GM12875 (cell line): ENCODE data around the gene NOS3.

ENCODE experiments used
- H3K4me3 ChIP-seq: one replicate; pipeline ENCODE4 v1.5.1; 2011; ENCODE audit warnings: low read depth, low read length, control low read depth
- TF ChIP-seq, protein P1 (sequence below): IDR thresholded peaks from 2 replicates; pipeline ENCODE4 v1.5.1; 2011; ENCODE audit warnings: low read depth, mild to moderate bottlenecking, control low read depth, inconsistent platforms, low read length, moderate library complexity, borderline replicate concordance; ENCODE audit not compliant: insufficient read depth

The NOS3 gene

DNA sequence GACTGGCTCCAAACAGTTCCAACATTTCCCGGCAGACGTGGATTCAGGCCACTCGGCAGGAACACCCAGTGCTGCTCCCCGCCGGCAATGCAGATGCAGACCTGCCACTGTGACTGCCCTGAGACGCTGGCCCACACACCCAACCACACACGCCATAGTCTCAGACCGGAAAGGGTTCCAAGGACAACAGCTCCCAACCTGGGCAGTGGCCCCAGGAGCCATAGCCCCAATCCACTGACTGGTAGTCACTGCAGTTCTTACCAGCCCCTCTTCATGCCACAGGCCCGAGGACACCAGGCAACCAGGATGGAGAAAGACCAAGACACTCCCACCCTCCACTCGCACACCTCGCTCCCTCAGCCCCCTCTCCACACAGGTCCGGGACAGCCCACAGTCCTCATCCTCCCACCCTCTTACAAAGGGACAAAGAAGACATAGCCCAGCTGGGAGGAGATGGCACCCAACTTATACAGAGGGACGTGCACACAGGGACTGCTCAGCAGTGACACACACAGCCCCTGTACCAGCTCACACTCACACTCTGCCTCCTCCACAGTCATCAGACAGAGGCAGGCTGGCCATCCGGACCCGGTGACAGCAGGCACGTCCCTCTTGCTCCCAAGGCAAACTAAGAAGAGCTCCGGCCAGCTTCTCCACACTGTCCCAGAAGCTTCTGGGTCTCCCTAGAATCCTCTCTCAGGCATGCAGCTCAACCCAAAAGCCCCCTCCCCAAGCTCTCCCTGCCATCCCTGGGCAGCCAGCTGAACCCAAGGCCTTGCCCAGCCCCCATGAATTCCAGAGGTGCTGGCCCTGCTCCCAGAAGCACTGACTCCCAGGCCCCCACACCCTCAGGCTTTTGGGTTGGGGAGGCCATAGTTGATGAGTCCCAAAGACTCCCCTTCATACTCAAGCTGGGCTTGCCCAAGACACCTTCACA, 37.5 kb upstream of the NOS3 start:
- H3K4me3 ChIP-seq = no peak overlapping the region
- TF ChIP-seq, protein P1, sequence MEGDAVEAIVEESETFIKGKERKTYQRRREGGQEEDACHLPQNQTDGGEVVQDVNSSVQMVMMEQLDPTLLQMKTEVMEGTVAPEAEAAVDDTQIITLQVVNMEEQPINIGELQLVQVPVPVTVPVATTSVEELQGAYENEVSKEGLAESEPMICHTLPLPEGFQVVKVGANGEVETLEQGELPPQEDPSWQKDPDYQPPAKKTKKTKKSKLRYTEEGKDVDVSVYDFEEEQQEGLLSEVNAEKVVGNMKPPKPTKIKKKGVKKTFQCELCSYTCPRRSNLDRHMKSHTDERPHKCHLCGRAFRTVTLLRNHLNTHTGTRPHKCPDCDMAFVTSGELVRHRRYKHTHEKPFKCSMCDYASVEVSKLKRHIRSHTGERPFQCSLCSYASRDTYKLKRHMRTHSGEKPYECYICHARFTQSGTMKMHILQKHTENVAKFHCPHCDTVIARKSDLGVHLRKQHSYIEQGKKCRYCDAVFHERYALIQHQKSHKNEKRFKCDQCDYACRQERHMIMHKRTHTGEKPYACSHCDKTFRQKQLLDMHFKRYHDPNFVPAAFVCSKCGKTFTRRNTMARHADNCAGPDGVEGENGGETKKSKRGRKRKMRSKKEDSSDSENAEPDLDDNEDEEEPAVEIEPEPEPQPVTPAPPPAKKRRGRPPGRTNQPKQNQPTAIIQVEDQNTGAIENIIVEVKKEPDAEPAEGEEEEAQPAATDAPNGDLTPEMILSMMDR = no peak

DNA sequence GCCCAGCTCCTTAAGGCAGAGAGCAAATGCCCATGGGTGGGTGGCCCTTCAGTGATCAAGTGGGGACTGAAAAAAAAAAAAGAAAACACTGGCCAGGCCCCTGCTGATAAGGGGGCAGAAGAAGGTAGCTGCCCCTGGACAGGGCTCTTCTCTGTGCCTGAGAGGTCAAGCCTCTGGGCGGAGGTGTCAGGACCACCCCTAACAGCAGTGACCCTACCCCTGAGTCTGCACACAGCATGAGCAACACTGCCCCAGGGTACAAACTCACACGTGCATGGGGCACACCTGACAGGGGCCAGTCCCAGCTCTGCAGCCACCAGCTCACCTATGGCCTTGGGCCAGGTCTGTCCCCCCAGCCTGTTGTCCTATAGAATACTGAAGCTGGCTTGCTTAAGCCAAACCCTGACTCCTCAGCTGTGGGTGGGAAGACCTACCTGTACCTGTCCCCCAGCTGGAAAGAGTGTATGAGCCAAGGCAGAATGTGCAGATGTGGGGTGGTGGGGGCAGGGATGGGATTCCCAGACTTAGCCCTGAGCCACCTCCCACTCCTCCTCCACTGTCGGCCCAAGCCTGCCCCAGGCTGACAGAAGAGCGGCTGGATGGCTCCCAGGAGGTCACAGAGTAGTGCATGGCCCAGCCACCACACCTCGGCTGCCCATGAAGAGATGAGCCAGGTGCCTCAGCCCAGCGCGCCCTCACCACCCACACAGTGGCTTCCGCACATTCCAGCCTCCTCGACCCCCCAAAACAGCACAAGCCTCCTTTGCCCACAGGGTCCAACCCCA, 36.4 kb upstream of the NOS3 start:
- H3K4me3 ChIP-seq = no peak overlapping the region
- TF ChIP-seq, protein P1 = no peak

DNA sequence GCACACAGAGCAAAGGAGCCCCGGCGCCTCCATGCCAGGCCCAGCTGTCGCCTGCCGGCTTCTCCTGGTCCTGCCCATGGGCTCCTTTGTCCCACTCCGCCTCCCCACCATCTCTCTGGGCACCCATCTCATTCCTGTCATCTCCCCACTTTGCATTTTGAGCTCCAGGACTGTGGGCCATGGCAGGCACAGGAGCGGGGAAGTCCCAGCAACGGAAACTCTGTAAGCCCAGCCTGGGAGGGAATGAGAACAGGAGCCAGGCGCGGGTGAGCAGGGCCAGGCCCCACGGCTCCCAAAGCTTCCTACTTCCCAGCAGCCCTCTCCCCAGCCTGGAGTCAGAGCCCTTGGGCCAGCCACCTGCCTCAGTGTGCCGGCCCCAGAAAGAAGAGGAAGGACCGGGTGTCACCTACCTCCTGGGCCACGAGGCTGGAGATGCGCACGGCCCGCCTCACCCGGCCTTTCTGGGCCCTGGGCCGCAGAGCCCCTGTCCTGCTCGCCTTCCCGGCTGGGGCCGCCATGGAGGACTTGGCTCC, 35.8 kb upstream of the NOS3 start:
- no peak overlapping the region for H3K4me3 ChIP-seq

DNA sequence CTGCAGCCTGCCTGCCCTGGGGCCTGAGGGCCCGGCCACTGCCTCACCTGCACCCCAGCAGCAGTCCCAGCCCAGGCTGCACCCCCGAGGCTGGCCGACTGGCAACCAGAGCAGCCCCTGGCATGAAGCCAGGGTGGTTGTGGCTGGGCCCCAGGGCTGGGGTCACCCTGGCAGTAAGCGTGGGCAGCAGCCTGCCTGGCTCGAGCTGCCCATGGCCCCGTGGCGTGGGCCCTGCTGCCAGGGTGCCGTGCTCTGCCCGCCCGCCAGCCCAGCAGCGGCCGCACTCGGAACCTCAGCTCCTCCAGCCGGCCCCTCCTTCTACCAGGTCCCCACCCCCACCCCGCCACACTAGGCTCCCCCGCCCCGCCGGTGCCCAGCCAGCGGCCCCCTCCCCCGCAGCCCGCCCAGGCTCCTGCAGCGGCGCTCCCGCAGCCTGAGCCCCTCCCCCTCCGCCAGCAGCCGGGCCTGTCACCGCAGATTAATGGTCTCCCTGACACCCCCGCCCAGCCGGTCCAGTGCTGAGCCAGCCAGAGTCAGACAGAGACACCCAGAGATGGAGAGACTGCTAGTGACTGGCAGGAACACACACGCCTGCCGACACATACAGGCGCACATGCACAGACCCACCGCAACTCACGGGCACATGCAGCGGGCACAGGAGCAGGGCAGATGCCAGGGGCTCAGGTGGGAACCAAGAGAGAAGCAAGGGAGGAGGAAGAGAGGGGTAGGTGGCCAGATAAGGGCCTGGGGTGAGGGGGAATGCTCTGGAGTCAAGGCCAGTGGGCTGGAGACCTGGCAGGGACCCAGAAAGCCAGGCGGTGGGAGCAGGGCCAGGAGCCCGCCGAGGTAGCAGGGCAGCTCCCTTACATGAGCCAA, 35.1 kb upstream of the NOS3 start:
- H3K4me3 ChIP-seq = no peak overlapping the region
- TF ChIP-seq, protein P1 = no peak

More for the DNA sequence above, 35.8 kb upstream of the NOS3 start:
- TF ChIP-seq, protein P1 = no peak

DNA sequence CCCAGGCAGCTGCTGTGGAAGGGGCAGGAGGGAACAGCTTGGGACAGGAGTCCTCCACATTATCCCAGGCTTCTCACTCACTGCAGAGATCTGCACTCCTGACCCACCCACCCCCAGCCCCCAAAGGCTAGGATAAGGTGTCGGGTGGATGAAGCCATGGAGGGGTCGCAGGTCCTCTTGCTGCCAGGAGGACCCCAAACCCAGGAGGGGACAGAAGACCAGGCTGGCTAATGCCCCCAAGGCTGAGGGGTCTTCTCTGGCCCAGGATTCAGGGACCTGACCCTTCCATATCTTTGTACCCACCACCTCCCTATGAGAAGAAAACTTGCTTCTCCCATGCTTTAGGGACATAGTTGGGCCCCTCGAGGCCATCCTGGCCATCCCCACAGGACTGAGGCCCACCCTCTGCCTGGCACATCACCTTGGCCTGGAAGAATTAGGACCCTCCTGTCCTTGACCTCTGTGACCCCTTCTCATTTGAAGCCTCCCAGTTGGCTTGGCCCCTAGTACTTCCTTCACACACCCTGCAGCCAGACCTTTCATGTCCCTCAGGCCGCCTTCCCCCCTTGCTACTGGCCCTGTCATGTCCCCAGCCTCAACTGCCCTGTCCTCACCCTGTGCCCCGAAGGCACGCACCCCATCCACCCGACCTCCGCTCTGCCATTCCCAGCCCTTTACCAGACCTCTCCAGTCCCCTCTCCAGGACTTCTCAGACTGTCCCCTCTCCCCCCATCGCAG, 34.3 kb upstream of the NOS3 start:
- no peak overlapping the region for H3K4me3 ChIP-seq
- TF ChIP-seq, protein P1 = no peak
